Activated T-cell treated with anti-CD3 and anti-CD28 coated beads, Interleukin-2, amount 50 U/mL, for 48 hours (primary cell): Measurements from ENCODE around the gene PLXNA4.

Source experiments
- DNase-seq, 2 experiments: peaks; one replicate each; pipeline ENCODE4 v3.0.0-alpha.2; 2020

Gene PLXNA4

DNA sequence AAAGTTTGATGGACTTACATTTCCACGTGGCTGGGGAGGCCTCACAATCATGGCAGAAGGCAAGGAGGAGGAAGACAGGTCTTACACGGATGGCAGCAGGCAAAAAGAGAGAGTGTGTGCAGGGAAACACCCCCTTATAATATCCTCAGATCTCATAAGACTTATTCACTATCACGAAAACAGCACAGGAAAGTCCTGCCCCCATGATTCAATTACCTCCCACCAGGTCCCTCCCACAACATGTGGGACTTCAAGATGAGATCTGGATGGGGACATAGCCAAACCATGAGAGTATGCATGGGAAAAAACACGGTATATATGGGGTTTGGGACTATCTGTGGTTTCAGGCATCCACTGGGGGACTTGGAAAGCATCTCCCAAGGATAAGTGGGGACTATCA, 78.0 kb downstream of the PLXNA4 start:
- DNase-seq: no peak

DNA sequence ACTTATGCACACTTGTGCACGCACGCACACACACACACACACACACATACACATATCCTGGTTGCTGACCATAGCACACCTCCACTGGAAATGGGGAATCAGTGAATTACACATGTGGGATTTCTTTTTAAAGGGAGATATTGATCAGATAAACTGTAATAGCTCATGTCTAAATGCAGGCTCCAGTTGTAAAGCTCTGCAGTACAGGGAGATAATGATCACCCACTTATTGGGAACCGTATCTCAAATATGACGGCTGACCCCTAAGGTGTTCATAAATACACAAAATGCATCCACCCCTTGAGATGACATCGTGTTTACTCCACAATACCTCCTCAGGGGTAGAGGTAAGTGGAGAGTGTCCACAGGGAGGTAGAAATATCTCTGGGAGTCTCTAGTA, 79.2 kb downstream of the PLXNA4 start:
- no peak for DNase-seq

DNA sequence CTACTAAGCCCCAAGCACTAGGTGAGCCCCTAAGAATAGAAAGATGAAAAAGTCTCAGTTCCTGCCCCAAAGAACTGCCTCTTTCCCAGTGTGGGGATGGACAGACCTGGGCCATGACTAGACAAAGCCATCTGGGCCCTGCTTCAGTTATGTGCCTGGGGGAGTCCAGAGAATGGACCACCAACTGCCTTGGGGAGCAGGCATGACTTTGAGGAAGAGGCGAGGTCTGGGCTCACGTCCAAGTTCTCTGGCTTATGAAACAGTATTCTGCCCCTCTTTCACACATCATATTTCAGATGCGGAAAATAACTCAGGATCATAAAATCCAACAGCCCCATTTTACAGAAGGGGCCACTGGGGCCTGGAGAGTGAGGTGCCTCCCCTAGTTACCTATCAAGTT, 80.3 kb downstream of the PLXNA4 start:
- DNase-seq: no peak

DNA sequence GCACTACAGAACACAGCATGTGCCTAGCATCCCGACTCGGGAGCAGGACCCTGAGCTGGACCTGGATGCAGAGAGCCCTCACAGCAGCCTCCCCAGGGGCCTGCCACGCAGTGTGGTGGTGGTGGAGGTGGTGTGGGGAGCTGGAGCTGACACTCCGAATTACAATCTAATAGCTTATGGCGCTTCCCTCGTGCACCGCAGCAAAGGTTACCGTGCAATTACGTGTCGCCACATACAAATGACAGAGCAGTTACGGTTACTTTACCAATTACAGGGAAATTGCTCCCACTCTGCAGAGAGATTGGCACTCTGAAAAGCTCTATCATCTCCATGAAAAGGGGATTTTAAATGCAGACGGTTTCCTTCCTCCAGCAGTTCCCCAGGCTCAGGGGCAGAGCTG, 81.8 kb downstream of the PLXNA4 start:
- no peak for DNase-seq

DNA sequence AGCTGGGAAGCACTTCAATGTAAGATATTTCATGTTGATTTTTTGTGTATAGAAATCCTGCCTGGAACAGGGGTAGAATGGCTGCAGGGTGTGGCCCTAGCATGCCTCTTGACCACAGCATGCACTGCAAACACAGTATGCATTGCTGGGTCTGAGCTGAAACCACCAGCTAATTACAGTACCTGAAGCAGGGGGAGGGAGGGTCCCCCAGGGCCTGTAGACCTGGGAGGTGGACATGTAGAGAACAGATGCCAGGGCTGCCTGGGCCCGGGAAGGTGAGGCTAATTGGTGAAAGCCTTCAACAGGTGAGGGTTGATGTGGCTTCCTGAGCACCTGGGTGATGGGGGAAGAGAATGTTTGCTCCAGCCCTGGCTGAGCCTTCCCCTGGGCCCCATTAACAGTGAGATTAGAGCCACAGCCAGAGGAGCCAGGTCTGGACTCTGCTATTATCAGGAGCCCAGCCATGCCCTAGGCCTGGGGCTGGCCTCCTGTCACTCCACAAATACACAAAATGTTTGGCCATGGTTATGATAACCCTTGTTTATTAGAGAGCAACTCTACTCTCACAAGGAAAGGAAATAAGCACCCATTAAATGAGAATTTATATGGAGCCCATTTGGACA, 83.3 kb downstream of the PLXNA4 start:
- no peak for DNase-seq

DNA sequence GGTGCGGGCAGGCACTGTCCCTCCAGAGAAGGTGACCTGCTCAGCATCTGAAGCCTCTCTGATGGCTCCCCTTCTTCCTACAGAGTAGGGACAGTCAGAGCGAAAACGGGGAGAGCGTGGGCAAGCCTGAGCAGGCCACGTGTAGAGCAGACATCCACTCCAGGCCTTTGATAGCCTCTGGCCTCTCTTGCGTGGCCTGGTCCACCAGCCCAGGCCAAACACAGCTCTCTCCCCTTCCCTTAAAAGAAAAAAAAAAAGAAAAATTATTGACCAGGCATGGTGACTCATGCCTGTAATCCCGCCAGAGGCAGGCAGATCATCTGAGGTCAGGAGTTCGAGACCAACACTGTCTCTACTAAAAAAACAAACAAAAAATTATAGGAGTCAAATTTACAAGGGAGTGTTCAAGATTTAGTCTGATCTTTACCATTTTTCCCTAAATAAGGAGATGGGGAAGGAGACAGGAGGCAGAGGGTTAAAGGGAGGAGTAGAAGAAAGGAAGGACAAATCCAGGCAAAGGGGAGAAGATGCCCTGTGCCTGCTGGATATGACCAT, 84.8 kb downstream of the PLXNA4 start:
- DNase-seq: no peak

DNA sequence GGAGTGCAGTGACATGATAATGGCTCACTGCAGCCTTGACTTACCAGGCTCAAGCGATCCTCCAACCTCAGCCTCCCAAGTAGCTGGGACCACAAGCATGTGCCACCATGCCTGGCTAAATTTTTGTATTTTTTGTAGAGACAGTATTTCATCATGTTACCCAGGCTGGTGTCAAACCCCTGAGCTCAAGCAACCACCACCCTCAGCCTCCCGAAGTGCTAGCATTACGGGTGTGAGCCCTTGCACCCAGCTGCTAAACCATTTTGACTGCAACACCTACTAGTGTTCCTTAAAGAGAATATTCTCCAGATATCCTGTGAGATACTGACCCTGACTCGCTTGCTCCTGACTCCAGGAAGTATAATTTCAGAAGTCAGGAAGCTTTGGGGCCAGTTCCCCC, 85.8 kb downstream of the PLXNA4 start:
- DNase-seq: no peak

DNA sequence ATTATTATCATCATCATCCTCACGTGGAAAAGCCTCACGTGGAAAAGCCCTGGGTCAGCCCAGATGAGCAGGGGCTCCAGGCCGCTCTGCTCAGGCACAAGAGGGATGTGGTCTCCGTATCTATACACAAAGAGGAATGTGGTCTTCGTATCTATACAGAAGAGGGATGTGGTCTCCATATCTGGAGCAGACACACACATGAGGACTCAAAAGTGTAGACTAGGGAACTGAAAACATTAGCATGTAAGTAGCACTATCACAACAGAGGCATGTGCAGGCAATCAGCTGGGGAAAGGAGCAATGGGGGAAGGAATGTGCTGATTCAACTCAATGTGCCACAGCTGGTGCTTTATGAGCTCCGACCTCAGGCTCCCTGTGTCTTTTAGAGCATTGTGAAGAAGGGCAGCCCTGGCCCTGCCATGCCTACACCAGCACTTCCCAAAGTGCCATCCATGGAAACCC, 86.5 kb downstream of the PLXNA4 start:
- DNase-seq: no peak

DNA sequence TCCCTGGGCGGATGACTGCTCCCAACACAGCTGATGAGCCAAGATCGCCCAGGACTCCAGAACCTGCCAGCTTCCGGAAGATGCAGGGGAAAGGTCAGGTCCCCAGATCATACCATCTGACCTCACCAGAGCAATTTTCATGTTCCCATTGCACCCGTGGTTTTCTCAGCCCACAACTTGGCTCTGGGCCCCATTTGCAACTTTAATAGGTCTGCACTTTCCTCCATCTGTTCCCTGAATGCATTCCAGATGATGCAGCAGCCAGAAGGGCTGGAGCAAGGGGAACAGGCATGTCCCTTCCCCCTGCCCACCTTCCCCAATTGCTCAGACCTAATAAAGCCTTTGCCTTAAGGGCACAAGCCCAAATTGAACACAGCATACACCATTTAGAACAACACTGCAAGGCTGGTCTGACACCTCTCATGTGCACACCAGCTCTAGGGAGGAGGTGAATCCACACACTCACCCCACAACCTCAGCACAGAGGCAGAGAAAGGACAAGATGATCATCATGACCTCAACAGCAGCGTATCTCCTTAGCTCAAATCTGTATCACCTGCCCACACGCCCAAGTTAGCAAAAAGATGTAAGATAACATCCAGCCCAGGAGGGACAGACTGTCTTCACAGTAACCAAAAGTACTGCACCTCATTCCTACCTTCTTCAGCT, 87.5 kb downstream of the PLXNA4 start:
- DNase-seq: no peak

DNA sequence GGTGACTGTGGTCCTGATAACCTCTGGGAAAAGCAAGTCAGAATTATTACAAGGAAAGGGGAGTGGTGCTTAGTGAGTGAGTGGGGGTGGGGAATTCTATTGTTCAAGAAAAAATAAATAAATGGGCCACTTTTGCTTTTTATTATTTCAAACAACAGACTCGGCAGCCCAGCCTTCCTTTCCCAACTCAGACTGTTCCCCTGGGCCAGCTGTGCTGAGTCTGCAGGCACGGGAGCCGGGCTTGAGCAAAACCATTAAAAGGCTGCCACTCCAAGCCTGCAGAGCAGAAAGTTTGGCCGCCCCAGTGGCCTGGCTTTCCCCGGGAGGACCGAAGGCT, 90.0 kb downstream of the PLXNA4 start:
- DNase-seq: no peak

DNA sequence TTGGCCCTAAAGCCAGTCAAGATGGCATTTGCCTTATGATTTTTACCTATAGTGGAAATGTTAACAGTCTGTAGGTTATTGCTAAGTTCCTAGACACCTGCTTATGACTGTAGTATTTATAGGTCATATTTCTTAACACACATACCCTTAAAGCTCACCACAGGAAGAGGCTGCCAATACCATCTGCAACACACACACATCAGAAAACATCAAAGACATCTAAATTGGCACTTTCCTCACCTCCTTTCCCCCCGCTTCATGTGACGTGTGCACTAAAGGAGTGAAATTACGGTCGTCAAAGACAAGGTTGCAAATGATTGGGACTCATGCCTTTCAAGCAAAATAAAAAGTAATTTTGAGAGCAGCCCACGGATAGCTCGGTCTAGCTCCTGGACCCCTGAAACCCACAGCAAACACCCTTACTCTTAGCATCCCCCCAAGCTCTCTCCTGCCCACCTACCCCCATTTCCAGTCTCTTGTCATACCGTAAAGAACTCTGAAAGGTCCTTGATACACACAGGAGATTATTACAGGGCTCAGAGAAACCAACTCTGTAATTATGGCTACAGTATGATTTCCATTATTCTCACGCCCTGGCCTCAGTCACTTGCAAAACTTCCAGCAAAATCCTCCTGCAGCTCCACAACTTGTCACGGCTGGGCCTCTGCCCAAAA, 90.5 kb downstream of the PLXNA4 start:
- peak; percentile 27 to 39 for DNase-seq

DNA sequence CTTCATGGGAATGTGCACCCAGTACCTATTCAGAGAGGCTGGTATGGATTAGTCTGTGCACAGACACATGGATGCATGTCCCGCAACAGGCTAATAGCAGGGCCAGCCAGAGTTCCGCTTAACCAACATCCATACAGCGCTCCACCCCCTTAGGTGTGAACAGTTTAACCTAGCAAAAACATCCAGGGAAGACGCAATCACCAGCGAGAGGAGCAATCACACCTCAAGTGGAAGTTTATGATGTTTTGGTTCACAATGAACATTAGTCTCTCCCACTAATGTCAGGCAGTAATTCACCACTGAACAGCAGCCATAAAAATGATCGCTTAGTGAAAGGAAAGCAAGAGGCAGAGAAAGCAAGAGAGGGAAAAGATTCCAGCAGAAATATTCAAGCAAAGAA, 91.1 kb downstream of the PLXNA4 start:
- no peak for DNase-seq

DNA sequence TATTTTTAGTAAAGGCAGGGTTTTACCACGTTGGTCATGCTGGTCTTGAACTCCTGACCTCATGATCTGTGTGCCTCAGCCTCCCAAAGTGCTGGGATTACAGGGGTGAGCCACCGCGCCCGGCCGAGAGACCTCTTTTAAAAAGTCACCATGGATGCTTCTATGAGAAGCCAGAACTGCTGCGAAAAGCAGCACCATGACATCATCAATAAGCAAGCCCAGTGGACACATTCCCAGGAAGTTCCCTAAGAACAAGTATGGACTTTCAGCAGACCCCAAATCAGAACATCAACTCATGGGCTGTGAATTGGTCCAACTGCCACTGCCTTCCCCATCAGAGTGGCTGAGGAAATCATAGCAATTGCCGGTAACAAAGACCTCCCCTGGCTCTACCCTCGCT, 93.4 kb downstream of the PLXNA4 start:
- DNase-seq: no peak

DNA sequence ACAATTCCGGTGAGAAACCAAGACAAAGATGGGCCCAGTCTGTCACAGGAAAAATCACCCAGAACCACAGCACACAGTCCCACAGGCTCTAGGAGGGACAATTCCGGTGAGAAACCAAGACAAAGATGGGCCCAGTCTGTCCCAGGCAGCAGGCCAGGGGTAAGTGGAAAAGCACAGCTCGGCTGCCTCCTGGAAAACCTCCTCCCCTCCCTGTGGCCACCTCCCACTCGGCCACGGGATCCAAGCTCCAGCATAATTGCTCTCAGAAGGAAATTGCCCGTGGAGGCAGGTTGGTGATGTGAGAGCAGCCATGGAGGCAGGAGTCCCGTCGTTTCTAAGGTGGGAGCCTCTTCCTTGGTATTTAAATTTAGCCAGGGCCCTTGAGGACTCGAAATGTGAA, 95.7 kb downstream of the PLXNA4 start:
- no peak for DNase-seq

DNA sequence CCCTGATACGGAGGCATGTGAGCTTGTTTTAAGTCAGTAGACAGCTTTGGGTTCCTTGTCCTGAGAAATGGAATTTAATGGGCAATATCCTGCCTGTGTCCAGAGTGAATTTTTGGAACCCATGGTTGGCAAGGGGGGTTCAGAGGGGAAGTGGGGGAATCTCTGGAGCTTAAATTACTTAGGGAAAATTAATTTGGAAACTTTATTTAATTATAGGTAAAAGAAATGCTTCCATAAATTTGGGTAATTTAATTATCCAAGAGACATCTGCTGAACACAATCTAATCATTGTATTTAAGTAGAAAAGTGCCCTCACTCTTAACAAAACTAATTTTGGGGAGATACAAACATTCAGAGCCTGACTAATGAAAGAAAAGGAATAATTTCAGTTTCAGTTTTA, 99.7 kb downstream of the PLXNA4 start:
- DNase-seq: no peak

DNA sequence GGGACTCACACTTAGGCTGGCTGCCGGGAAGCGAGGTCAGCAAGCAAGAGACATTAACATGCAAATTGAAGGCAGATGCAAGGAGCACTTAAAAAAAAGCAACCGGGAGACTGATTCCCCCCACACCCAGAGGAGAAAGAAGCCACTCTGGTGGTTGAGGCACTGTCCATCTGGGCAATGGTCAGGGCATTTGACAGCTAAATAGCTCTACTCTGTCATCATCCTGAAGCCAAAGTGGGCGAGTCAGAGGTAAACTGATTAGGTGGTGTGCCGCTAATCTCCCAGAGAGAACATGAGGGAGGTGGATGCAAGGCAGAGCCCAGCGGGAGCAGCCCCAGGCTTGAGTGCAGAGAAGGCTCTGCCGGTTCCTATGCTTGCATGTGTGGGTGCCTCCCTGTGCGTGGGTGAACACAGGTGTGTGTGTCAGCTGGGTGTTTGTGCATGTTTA, 100.6 kb downstream of the PLXNA4 start:
- DNase-seq: no peak

DNA sequence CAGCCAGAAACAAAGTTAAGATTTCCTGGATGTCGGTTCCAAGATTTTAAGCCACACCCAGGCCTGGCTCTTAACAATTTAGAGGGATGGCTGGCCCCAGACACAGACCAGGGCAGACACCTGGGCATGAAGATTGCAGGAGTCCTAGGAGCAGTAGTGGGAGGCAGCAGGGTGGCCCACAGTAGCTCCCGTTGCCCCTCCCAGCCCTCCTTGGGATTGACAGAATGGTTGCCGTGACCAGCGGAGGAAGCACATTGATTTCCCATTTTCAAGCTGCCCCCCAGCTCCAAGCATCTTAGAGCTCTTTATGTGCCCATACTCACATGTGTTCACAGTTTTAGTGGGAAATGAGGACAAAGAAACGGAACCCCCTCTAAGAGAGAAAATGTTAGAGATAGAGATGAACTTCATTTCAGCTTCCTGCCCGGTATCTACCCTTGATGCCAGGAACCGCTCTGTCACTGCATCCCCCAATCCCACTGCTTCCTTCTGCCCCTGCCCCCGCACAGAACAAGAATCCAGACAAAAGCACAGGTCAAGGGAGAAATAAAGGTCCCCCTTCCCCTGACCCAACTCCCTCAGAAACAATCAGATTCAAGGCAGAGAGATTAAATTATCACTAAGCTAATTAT, 101.1 kb downstream of the PLXNA4 start:
- no peak for DNase-seq

DNA sequence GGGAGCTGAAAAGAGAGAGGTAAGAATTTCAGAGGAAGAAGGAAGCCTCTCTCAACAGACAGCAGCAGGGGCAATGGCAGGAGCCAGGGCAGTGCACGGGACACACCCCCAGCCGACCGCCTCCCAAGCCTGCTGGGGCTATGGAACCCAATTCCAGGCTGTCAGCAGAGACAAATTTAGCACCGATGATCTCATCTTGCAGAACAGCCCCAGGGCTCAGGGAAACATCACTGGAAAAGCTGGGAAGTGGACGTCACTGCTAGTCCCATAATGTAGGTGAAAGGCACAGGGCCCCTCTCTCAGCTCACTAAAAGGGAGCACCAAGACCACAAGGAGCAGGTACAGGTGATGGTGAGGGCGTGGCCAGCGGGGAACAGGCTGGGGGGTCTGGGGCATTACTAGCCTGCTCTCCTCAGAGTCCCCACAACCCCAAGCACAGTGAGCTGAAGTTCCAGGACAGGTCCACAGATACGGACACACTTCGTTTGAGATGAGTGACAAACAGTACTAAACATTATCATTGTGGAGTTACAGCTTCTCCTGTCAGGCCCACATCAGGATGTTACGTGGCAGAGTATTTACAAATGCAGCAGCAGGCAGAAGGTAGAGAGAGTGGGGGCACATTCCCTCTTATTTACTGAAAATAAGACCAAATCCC, 103.7 kb downstream of the PLXNA4 start:
- no peak for DNase-seq

DNA sequence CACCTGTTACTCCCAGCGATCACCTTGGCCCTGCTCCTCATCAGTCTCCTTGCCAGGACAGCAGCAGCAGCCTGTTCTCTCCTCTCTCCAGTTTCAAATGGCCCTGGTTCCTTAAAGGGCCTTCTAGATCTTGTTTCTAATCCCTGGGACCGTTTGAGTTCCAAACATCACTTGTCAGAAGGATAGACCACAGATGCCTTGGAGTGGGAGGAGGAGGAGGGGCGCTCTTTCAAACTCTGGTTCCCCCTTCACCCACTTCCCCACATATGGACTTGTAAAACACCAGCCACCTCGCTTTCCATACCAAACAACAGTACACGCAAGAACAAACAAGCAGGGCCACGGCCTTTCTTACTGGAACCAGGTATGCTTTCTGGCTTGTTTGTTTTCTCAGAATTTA, 104.8 kb downstream of the PLXNA4 start:
- DNase-seq: no peak

DNA sequence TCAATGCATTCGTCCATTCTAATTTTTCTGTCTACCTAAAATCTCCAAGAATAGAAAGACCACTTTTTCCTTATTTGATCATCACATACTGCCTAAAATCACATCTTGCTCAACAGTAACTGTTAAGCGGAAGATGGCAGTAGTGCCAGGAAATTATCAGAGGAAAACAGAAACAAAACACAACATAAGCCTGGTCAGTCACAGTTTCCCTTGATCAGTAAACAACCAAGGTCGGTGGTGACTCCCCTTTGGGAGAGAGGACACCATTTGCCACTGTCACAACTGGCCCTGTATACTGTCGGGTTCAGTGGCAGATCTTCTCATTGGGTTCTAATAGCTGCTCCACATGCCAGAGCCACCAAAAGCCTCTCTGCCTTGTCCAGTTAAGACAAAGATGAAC, 106.6 kb downstream of the PLXNA4 start:
- no peak for DNase-seq

DNA sequence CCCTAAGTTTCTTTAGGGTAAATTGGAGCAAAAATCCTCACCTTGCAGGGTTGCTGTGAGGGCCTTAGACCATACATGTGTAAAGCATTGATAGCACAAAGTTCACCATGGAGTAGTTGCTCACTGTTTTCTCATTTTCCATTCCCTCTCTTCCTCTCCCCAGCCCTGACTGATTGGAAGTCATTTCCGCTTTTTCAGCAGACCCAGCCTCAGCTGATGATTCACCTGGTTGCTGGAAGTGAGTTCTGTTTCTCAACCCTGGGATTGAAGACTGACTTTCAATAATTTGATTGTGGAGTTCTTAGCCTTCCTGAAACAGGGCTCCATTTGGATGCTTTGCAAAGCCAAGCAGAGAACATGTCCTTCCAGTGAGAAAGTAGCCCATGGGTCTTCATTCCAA, 107.0 kb downstream of the PLXNA4 start:
- no peak for DNase-seq

DNA sequence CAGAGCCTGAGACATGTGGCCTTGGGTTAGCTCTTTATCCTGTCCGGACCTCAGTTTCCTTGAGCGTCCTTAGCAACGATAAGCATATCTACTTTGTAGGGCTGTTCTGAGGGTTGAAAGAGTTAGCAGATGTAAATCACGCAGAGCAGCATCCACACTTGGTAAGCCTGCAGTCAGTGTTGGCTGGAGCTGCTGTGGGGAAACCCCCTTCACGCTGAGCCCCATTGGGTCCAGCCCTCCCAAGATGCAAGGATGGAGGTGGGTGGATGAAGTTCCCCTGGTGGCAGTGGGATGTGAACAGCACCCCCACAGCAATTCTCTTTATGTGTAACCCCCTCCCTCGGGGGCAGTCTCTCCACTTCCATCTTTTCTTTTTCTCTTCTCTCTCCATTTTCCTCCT, 109.9 kb downstream of the PLXNA4 start:
- DNase-seq: no peak

DNA sequence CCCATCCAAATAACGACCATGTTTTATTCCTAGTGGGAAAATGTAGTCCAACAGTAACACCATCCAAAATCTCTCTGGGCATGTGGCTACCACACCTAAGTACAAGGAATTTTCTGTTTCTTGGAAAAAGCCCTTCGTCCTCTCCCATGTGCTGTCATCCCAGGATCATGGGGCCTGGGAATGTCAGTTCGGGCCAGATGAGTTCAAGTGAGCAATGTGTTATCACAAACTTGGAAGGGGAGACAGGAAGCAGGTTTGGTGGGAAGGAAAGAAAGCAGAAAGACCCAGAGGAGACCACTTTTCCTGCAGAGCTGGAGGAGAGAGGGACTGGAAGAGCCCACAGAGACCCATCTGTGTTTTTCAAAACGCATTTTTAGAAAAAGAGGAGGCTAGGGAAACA, 110.8 kb downstream of the PLXNA4 start:
- no peak for DNase-seq
